ENCODE data around the gene NFKBIE. TPM values are rescaled to one million over a fixed set of nuclear protein-coding genes. Genes with fewer than 3 reads are reported as not detected.

Gene NFKBIE
- total and polyA plus RNA-seq, 9 of the 15 experiments (the other 6 are each of a cell fraction or from before 2014, with no cell fraction given): 2.1 to 16.4 (median 11.7) TPM

DNA sequence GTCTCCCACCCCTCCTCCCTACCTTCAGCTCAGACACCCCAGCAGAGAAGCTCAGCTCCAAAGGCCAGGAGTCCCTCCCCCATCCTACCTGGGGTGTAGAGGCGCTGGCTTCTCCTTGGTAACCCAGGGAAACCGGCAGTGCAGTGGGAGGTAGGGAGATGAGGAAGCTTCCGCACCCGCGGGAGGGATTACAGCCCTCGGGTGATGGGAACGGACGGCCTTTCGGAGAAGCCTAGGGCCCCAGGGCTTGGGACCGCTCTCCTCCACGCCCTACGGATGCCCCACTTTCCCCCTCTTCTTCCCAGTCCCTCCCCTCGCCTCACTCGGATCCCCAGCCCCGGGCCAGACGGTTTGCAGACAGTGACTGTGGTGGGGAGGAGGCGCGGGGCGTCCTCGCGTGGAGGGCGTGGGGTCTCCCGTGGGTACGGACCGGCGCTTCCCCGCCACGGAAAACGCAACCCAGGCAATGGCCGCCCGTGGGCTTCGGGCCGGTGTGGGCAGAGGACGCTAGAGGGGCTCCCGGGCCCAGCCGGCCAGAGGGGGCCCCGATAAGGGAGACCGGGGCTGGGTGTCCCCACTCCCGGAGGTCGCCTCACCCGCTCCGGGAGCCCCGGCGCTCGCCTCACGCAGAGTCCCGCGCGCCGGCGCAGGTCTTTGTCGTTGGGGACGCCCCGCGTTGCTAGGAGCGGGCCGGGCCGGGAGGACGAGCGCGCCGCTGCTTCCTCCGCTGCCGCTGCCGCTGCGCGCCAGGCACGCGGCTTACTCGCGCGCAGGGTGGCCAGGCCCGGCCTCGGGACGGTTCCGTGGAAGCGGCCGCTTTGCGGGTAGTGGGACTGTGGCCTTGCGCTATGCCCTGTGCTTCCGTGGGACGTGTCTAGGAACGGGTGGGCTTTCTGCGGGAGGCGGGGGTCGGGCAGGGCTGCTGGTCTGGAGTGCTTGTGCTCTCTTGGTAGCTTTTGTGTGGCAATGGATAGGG, 32.0 kb upstream of the NFKBIE start (continued):
- TF ChIP-seq, protein P1, sequence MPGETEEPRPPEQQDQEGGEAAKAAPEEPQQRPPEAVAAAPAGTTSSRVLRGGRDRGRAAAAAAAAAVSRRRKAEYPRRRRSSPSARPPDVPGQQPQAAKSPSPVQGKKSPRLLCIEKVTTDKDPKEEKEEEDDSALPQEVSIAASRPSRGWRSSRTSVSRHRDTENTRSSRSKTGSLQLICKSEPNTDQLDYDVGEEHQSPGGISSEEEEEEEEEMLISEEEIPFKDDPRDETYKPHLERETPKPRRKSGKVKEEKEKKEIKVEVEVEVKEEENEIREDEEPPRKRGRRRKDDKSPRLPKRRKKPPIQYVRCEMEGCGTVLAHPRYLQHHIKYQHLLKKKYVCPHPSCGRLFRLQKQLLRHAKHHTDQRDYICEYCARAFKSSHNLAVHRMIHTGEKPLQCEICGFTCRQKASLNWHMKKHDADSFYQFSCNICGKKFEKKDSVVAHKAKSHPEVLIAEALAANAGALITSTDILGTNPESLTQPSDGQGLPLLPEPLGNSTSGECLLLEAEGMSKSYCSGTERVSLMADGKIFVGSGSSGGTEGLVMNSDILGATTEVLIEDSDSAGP (CRISPR knock-in tag; IDR thresholded peaks at IDR 0.05): 0 out of 2 replicates have a peak, but pooled peaks have one; percentile 46
- TF ChIP-seq ZNF143 (CRISPR knock-in tag; IDR thresholded peaks at IDR 0.05) (no peak; the same call in 1 of the 2 replicates), NCOA2 (IDR thresholded peaks at IDR 0.05; ENCODE audit: partially characterized antibody in 2 of 2) (no peak), MYNN (IDR thresholded peaks at IDR 0.05) (0 out of 2 replicates have a peak, but pooled peaks have one; percentile 50), MYNN (CRISPR knock-in tag; IDR thresholded peaks at IDR 0.05) (no peak), TEAD1 (CRISPR knock-in tag; IDR thresholded peaks at IDR 0.05) (peak in 1 of 2 experiments; percentile 45; a peak in 1 of 4 replicates), ATF1 (CRISPR knock-in tag; IDR thresholded peaks at IDR 0.05) (peak; percentile 48; the same call in 1 of the 2 replicates), ATF1 (tag; IDR thresholded peaks at IDR 0.05) (peak; percentile 84), HCFC1 (IDR thresholded peaks at IDR 0.05; ENCODE audit: low read depth, low read length) (peak; percentile 60), ZNF282 (CRISPR knock-in tag; IDR thresholded peaks at IDR 0.05) (peak; percentile 96), ELF1 (tag; IDR thresholded peaks at IDR 0.05) (no peak), FOXP1 (CRISPR knock-in tag; IDR thresholded peaks at IDR 0.05) (peak; percentile 77; the same call in 1 of the 2 replicates), POLR2B (IDR thresholded peaks at IDR 0.05; ENCODE audit: low read depth, partially characterized antibody) (peak; percentile 58), NRF1 (conservative IDR thresholded peaks at IDR 0.05 in 1 of 2, IDR thresholded peaks at IDR 0.05 in 1 of 2) (peak; percentile 84 to 85), ZNF134 (CRISPR knock-in tag; conservative IDR thresholded peaks at IDR 0.05) (no peak), MYC (IDR thresholded peaks at IDR 0.05; ENCODE audit: low read depth, low read length) (peak; percentile 16; the same call in 1 of the 2 replicates), MYC (CRISPR knock-in tag; IDR thresholded peaks at IDR 0.05; ENCODE audit: borderline replicate concordance, low read depth) (no peak), MTA1 (IDR thresholded peaks at IDR 0.05; ENCODE audit: borderline replicate concordance) (peak; percentile 68; the same call in 1 of the 2 replicates), L3MBTL2 (IDR thresholded peaks at IDR 0.05) (peak; percentile 31; the same call in 1 of the 2 replicates)
- TF ChIP-seq, protein P2, sequence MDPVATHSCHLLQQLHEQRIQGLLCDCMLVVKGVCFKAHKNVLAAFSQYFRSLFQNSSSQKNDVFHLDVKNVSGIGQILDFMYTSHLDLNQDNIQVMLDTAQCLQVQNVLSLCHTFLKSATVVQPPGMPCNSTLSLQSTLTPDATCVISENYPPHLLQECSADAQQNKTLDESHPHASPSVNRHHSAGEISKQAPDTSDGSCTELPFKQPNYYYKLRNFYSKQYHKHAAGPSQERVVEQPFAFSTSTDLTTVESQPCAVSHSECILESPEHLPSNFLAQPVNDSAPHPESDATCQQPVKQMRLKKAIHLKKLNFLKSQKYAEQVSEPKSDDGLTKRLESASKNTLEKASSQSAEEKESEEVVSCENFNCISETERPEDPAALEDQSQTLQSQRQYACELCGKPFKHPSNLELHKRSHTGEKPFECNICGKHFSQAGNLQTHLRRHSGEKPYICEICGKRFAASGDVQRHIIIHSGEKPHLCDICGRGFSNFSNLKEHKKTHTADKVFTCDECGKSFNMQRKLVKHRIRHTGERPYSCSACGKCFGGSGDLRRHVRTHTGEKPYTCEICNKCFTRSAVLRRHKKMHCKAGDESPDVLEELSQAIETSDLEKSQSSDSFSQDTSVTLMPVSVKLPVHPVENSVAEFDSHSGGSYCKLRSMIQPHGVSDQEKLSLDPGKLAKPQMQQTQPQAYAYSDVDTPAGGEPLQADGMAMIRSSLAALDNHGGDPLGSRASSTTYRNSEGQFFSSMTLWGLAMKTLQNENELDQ (CRISPR knock-in tag; IDR thresholded peaks at IDR 0.05; ENCODE audit: borderline replicate concordance): no peak
- TF ChIP-seq, protein P3, sequence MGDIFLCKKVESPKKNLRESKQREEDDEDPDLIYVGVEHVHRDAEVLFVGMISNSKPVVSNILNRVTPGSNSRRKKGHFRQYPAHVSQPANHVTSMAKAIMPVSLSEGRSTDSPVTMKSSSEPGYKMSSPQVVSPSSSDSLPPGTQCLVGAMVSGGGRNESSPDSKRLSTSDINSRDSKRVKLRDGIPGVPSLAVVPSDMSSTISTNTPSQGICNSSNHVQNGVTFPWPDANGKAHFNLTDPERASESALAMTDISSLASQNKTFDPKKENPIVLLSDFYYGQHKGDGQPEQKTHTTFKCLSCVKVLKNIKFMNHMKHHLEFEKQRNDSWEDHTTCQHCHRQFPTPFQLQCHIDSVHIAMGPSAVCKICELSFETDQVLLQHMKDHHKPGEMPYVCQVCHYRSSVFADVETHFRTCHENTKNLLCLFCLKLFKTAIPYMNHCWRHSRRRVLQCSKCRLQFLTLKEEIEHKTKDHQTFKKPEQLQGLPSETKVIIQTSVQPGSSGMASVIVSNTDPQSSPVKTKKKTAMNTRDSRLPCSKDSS (IDR thresholded peaks at IDR 0.05; ENCODE audit: low read depth, partially characterized antibody): no peak
